ENCODE measurements around the gene CPSF3.

The CPSF3 gene

DNA sequence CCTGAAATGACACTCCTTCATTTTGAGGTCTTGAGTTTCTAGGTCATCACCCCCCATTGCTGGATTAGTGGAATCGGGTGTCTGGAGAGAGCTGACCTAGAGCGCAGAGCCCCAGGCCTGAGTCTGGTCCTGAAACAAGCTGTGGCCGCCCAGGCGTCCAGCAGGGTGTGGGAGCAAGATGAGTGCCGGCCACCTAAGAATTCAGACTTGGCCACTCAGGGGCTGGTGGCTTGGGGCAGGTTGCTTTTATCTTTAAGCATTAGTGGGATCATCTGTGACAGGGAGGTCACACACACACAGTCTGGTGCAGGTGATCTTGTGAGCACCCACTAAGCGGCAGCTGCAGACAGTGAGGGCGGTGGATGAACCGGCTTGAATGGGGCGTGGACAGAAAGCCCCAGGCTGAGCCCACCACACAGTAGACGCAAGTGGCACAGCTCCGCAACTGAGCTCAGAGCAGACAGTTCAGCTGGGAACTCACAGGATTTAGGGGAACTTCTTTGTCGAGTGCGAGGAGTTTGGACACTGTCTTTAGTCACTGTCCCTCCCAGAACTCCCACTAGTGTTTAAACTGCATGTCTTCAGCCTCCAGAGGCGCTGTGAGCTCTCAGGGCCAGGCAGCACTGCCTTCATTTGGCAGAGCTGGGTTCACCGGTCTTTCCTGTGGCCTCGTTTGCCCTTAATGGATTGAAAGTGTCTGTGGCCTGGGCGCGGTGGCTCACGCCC lies 21.6 kb upstream of the CPSF3 start:
- in situ Hi-C loops (cut with MboI; ENCODE audit: low pct_unique_long_range_greater_than_20kb, low sequenced_read_pairs, unreplicated experiment) = no loop called here
- no peak for DNase-seq (ENCODE audit: low spot score)
- TF ChIP-seq, protein P1, sequence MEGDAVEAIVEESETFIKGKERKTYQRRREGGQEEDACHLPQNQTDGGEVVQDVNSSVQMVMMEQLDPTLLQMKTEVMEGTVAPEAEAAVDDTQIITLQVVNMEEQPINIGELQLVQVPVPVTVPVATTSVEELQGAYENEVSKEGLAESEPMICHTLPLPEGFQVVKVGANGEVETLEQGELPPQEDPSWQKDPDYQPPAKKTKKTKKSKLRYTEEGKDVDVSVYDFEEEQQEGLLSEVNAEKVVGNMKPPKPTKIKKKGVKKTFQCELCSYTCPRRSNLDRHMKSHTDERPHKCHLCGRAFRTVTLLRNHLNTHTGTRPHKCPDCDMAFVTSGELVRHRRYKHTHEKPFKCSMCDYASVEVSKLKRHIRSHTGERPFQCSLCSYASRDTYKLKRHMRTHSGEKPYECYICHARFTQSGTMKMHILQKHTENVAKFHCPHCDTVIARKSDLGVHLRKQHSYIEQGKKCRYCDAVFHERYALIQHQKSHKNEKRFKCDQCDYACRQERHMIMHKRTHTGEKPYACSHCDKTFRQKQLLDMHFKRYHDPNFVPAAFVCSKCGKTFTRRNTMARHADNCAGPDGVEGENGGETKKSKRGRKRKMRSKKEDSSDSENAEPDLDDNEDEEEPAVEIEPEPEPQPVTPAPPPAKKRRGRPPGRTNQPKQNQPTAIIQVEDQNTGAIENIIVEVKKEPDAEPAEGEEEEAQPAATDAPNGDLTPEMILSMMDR (IDR thresholded peaks at IDR 0.05; ENCODE audit: extremely low read depth, insufficient read depth, missing control alignments) = no peak

DNA sequence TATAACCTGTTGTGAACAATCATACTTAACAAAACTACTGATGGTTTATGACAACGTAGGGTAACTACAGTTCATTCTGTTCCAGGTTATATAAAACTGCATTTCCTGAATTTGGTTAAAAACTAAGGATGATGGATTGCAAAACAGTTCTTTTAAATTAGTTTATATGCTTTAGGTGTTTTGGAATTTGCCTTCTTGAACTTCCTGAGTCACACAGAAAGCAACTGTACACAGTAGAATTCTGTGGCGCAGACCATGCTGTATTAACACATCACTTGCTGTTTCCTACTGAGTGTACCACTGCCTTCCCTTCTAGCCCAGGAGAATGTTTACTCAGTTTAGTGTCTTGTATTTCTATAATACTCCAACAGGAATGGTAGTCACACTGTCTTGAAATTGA lies 19.5 kb upstream of the CPSF3 start:
- in situ Hi-C loops (cut with MboI; ENCODE audit: low pct_unique_long_range_greater_than_20kb, low sequenced_read_pairs, unreplicated experiment) = no loop called here
- TF ChIP-seq, protein P1 (IDR thresholded peaks at IDR 0.05; ENCODE audit: extremely low read depth, insufficient read depth, missing control alignments) = no peak
- no peak for DNase-seq (ENCODE audit: low spot score)

DNA sequence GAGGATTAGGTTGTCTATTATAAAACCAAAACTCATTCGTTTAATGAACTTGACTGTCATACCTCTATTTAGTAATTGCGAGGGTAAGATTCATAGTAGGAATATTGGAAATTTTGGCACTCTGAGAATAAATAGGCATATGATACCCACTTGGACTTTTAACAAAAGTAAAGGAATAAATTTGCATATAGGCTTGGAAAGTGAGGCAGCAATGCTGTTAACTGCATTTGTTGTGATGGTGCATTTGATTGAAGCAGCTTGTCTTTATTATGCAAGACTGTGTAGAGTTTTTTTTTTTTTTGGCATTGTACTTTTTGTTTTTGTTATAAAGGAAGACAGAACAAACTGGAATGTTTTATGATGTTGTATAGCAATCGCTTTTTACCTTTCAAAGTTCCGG lies 19.0 kb upstream of the CPSF3 start:
- TF ChIP-seq, protein P1 (IDR thresholded peaks at IDR 0.05; ENCODE audit: extremely low read depth, insufficient read depth, missing control alignments) = no peak
- in situ Hi-C loops (cut with MboI; ENCODE audit: low pct_unique_long_range_greater_than_20kb, low sequenced_read_pairs, unreplicated experiment) = no loop called here
- no peak for DNase-seq (ENCODE audit: low spot score)

DNA sequence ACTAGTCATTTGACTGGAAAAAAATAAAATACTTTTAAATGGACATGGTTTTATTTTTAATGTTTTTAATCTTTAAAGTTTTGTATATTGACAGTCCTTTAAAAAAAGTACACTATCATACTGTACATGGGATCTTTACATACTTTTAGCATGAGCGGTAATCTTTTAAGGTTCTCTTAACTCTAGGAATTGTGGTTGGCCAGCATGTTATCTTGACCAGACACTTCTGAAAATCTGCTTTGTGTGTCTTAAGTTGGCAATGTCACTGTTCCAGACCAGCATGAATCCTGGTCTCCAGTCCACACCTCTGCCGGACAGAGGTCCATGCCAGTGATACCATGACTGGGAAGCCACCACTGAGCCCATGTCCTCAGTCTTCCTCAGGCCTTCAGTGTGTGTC lies 17.8 kb upstream of the CPSF3 start:
- TF ChIP-seq, protein P1 (IDR thresholded peaks at IDR 0.05; ENCODE audit: extremely low read depth, insufficient read depth, missing control alignments) = no peak
- DNase-seq (ENCODE audit: low spot score) = no peak
- in situ Hi-C loops (cut with MboI; ENCODE audit: low pct_unique_long_range_greater_than_20kb, low sequenced_read_pairs, unreplicated experiment) = no loop called here

DNA sequence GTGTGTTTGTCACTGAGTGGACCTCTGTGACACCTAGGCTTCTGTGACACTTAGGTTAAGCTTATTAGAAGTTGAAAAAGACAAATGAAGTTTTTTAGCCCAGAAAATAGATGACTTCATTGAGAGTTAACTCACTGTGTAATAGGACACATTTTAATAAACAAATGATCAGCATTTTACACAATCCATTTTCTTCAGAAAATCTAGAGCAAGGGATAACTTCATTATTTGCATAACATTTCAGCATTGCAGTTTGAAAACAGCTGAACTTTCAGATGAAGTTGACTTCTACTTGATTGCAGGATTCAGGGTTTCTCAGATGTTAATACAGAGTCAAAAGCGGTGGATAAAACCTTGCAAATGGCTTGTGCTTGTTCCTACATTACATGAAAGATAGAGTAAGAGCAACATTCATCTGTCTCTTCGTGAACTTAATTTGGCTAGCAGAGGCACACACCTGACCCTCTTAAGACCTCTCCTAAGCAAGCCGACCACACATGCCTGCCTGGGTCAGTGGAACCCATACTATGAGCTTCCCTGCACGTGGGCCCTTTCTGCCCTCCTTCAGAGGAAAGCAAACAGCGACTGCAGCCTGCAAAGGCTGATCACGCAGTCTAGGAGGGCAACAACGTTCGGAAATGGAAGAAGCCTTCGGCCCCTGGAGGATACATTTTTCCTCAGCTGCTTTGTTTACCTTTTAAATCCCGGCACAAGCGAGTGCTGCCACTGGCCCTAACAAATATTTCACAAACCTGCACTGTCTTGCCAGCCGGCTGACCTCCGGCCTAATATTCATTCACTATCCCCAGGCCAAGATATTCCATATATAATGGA lies 16.7 kb upstream of the CPSF3 start:
- in situ Hi-C loops (cut with MboI; ENCODE audit: low pct_unique_long_range_greater_than_20kb, low sequenced_read_pairs, unreplicated experiment) = no loop called here
- DNase-seq (ENCODE audit: low spot score) = no peak
- TF ChIP-seq, protein P1 (IDR thresholded peaks at IDR 0.05; ENCODE audit: extremely low read depth, insufficient read depth, missing control alignments) = no peak

DNA sequence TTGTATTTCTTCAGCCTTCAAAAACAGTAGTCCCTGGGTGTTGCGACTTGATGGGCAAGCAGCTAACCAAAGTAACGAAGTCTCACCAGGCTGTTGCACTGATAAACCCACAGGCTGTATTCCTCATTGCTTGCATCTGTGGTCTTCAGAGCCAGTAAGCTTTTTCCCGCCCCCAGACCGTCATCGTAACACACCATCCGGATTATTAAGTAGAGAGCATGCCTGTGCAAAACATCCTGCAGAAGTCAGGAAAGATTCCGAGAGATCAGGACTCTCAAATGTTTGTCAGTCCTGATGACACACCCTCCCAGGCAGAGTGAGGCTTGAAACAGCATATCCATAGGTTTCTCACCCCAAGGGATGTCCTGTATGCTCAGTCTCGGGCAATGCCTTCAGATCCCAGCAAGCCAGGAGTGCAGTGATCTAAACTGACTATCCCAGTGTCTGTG lies 16.1 kb upstream of the CPSF3 start:
- TF ChIP-seq, protein P1 (IDR thresholded peaks at IDR 0.05; ENCODE audit: extremely low read depth, insufficient read depth, missing control alignments) = no peak
- DNase-seq (ENCODE audit: low spot score) = no peak
- in situ Hi-C loops (cut with MboI; ENCODE audit: low pct_unique_long_range_greater_than_20kb, low sequenced_read_pairs, unreplicated experiment) = no loop called here

Data from GM13977 (cell line).